Aortic smooth muscle cell (primary cell): ENCODE data around the gene PROSER3. TPM values are rescaled to one million over a fixed set of nuclear protein-coding genes. Genes with fewer than 3 reads are reported as not detected.

Source experiments
- total RNA-seq: library from RNA; depleted of rRNA; stranded (reverse); fragments of >200 nt; gene quantifications from 2 replicates; pipeline ENCODE4 v1.2.3, GENCODE V29; 2014

The PROSER3 gene
- 3.6 and 4.7 TPM in 2 replicates for total RNA-seq

GRCh38 chr19:35757749-35758608 lies at the start of gene PROSER3:
Gene PROSER3 (plus strand): TSS chr19:35758176. CDS start chr19:35758216, 40 bp downstream.

GRCh38 chr19:35717665-35718344 lies 40.2 kb upstream of the PROSER3 start, which contains the start of gene KMT2B:
Gene KMT2B (plus strand): TSS chr19:35718003. CDS start chr19:35718019, 16 bp downstream.

GRCh38 chr19:35742121-35742724 lies 15.8 kb upstream of the PROSER3 start, which contains the start of gene IGFLR1:
Gene IGFLR1 (minus strand): TSS chr19:35742452. CDS start chr19:35741180, 1,272 bp downstream.

GRCh38 chr19:35745328-35746086 lies 12.5 kb upstream of the PROSER3 start, which contains the start of the genes PSENEN and U2AF1L4:
Gene PSENEN (plus strand): TSS chr19:35745651. CDS start chr19:35745931, 280 bp downstream.
Gene U2AF1L4 (minus strand): TSS chr19:35745418. CDS start chr19:35745391, 27 bp downstream.

GRCh38 chr19:35748106-35749020 lies 9.6 kb upstream of the PROSER3 start, which contains the start of gene LIN37:
Gene LIN37 (plus strand): TSS chr19:35748576. CDS start chr19:35748725, 149 bp downstream.

GRCh38 chr19:35756377-35757230 lies 1.4 kb upstream of the PROSER3 start, which contains the start of gene HSPB6:
Gene HSPB6 (minus strand): TSS chr19:35757029. CDS start chr19:35757008, 21 bp downstream.

GRCh38 chr19:35775298-35776101 lies 17.5 kb downstream of the PROSER3 start, which contains the start of gene ARHGAP33:
Gene ARHGAP33 (plus strand): TSS chr19:35775564. CDS start chr19:35775659, 95 bp downstream.

GRCh38 chr19:35812220-35813042 lies 54.5 kb downstream of the PROSER3 start, which contains the start of gene PRODH2:
Gene PRODH2 (minus strand): TSS chr19:35812845. CDS start chr19:35812805, 40 bp downstream.

Other genes with a start within 250 kb of the PROSER3 start
- 0.53 and 2.3 TPM in 2 replicates for gene DMKN, start 244.5 kb upstream of the PROSER3 start, total RNA-seq
- gene SBSN, start 229.9 kb upstream of the PROSER3 start, total RNA-seq: 0.66 and 0.87 TPM in 2 replicates
- gene GAPDHS, start 224.7 kb upstream of the PROSER3 start, total RNA-seq: not detected in 2 replicates
- 73.3 and 90.4 TPM in 2 replicates for gene TMEM147, start 212.6 kb upstream of the PROSER3 start, total RNA-seq
- not detected in 2 replicates for gene ATP4A, start 194.5 kb upstream of the PROSER3 start, total RNA-seq
- gene PMIS2, start 172.0 kb upstream of the PROSER3 start, total RNA-seq: not detected in 2 replicates
- 4.4 and 6.7 TPM in 2 replicates for gene HAUS5, start 145.4 kb upstream of the PROSER3 start, total RNA-seq
- 36.8 and 38.8 TPM in 2 replicates for gene RBM42, start 129.1 kb upstream of the PROSER3 start, total RNA-seq
- gene ETV2, start 116.4 kb upstream of the PROSER3 start, total RNA-seq: 0.12 and 0.26 TPM in 2 replicates
- 462 and 513 TPM in 2 replicates for gene COX6B1, start 109.9 kb upstream of the PROSER3 start, total RNA-seq
- not detected in 2 replicates for gene UPK1A, start 91.7 kb upstream of the PROSER3 start, total RNA-seq
- not detected in 2 replicates for gene ZBTB32, start 53.6 kb upstream of the PROSER3 start, total RNA-seq
- 3.6 and 5.9 TPM in 2 replicates for gene KMT2B, start 40.2 kb upstream of the PROSER3 start, total RNA-seq
- 1.1 TPM in 2 replicates for gene IGFLR1, start 15.7 kb upstream of the PROSER3 start, total RNA-seq
- gene U2AF1L4, start 12.8 kb upstream of the PROSER3 start, total RNA-seq: 7.3 and 10.3 TPM in 2 replicates
- 16.8 and 17.2 TPM in 2 replicates for gene PSENEN, start 12.5 kb upstream of the PROSER3 start, total RNA-seq
- 6.7 and 7.0 TPM in 2 replicates for gene LIN37, start 9.6 kb upstream of the PROSER3 start, total RNA-seq
- gene HSPB6, start 1.1 kb upstream of the PROSER3 start, total RNA-seq: 55.8 and 106 TPM in 2 replicates
- 2.9 and 3.2 TPM in 2 replicates for gene ARHGAP33, start 17.4 kb downstream of the PROSER3 start, total RNA-seq
- gene PRODH2, start 54.7 kb downstream of the PROSER3 start, total RNA-seq: not detected in 2 replicates
- not detected in 2 replicates for gene NPHS1, start 94.3 kb downstream of the PROSER3 start, total RNA-seq
- not detected in 2 replicates for gene KIRREL2, start 98.7 kb downstream of the PROSER3 start, total RNA-seq
- 7.7 and 14.0 TPM in 2 replicates for gene APLP1, start 110.4 kb downstream of the PROSER3 start, total RNA-seq
- 3.2 and 4.0 TPM in 2 replicates for gene NFKBID, start 142.4 kb downstream of the PROSER3 start, total RNA-seq
- 0.79 and 1.2 TPM in 2 replicates for gene HCST, start 144.4 kb downstream of the PROSER3 start, total RNA-seq
- not detected in 2 replicates for gene TYROBP, start 150.1 kb downstream of the PROSER3 start, total RNA-seq
- gene LRFN3, start 178.2 kb downstream of the PROSER3 start, total RNA-seq: 1.5 and 2.4 TPM in 2 replicates
- 13.5 and 15.2 TPM in 2 replicates for gene SDHAF1, start 237.0 kb downstream of the PROSER3 start, total RNA-seq